Islet precursor cell (in vitro differentiated cells): ENCODE results near the gene UMAD1.

Experiments used
- DNase-seq: peaks from one replicate; pipeline ENCODE4 v3.0.0-alpha.2; 2018

Gene UMAD1

DNA sequence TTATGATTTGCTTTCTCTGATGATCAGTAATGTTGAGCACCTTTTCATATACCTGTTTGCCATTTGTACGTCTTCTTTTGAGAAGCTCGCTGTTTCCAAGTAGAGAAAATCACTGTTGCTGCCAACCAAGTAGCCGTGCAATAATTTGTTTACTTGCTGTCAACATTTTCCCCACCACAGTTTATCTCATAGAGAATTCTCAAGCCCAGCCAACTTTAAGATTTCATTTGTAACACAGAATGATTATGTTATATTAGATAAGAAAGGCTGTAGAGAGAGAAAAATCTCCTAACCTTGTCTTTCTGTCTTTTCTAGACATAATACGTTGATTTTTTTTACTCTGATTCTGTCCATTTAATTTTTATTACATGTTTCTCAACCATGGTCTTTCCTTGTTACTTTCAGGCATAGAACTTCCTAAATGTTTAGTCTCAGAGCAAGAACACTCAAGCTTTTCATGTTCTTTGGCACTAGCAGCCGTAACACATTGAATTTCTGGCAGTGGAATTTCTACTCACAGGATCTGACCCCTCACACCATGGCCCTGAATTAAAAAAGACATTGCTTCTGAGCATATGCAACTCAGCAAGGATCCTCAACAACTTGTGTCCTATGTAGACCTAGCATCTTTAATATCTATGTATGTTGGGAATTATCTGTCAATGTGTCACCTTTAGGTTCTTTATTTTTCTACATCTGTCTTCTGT lies 54.7 kb downstream of the UMAD1 start:
- DNase-seq, result no peak

DNA sequence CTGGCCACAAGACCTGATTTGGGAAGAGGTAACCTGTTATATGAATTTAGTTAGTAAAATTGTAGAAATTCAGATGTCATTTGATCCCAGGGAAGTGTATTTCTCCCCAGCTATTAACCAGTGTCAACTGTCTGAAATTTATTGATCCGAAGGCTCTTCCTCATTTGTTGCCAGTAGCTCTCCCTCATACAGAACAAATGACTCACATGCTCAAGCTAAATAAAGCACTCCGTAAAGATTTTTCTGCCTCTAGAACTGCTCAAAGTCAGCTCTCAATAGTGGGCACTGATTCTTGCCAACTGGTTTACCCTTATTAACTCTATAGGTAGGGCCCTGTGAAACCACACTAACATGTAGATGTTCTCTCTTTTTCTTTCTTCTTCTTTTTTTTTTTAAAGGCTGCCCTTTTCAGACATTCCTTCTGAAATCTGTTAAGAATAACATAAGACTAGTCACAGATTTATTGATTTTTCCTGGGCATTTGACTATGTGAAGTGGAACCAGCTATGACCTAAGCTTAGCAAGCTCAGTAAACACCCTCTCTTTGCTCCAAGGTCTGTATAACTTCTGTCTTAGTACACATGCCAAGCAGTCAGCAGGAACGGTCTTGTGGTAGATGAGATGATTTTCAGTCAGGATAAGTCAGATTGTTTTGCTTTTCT lies 56.0 kb downstream of the UMAD1 start:
- no peak for DNase-seq

GRCh38 chr7:7698930-7699329 lies 58.4 kb downstream of the UMAD1 start:
- no peak for DNase-seq

DNA sequence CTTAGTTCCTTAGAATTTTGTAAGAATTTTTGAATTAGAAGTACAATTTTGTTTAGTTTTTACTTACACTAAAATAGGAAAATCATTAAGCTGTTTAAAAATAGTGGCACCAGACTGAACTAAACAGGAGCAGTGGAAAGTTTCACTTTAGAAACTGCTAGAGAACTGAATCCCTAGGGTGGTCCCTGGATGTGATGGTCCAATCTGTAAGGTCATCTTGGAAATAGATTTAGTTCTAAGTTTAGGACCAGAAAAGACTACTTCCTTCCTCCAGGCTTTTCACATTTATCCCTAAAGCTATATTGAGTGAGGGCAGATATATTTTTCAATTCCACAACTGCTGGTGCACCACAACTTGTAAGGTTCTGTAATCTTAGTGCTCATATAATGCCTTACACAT lies 58.8 kb downstream of the UMAD1 start:
- no peak for DNase-seq

DNA sequence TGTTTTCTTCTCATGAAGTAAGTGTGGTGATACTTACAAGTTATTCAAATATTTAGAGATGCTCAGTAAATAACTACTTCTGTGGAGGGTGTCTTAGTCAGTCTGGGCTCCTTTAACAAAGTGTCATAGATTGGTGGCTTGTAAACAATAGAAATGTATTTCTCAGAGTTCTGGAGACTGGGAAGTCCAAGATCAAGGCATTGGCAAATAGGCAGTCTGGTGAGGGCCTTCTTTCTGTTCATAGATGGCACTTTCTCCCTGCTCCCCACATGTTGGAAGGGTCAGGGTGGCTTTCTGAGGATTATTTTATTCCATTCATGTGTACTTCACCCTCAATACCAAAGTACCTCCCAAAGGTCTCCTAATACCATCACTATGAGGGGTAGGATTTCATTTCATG lies 59.4 kb downstream of the UMAD1 start:
- no peak for DNase-seq

DNA sequence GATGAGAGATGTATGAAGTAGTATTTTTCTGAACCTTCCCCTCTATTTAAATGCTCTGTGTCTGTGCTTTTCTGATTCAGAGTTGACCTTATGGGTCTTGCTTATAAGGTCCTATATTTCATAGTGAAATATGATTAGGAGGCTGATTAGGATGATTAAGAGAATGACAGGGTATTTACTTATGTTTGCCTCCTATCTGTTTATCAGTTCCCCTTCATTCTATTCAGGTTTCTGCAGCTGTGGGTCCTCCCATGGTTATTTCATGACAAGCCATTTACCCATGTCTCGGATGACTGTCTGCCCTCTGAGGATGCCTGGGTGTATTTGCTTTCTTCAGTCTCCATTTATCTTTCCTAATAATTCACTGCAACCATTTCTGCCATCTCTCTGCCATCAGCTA lies 61.0 kb downstream of the UMAD1 start:
- no peak for DNase-seq

DNA sequence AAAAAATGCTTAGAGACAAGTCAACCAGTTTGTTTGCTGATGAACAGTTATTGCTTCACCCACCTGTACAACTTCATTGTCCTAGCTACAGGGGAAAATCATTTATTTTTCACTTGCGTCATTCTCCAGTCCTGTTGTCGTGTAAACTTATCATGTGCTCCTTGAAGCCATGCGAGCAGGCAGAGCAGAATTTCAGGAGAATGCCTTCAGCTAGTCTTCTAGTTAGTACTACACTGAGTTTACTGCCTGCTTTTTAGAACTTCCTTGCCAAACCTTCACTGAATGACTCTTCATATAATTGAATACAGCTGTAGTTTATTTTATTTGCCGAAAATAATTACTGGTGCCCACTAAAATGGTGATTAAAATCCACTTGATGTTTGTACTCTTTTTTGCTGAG lies 62.3 kb downstream of the UMAD1 start:
- DNase-seq, result no peak

- no peak for DNase-seq
These were observed 62.9 kb downstream of the UMAD1 start for GRCh38 chr7:7703427-7703826.

- DNase-seq, result no peak
These were observed 64.3 kb downstream of the UMAD1 start for GRCh38 chr7:7704867-7705266.

- no peak for DNase-seq
These were observed 64.8 kb downstream of the UMAD1 start for GRCh38 chr7:7705318-7705717.

- no peak for DNase-seq
These were observed 65.6 kb downstream of the UMAD1 start for GRCh38 chr7:7706101-7706511.

DNA sequence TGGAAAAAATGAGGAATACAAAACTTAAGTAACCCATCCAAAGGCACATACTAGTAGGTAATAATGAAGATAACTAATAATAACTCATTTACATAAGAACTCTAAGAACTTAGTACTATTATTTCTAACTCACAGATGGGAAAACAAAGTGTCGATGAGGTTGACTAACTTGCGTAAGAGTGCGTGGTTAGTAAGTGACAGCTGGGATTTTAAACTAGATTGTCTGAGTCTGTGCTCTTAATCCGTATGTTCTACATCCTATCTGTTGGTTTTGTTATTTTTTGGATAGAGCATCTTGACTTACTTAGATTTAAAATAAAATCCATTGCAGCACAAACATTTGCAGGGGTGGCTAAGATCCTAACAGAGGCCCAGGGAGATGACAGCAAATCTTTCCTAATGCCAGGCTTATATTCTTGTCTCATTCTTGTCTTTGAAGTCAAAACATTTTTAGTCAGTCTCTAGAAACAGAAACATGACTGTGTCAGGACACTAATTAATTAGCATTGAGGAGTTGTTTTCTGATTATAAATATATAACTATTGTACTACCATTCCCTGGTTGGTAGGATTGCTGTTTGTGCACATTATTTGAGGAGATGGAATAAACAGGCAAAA lies 66.1 kb downstream of the UMAD1 start:
- no peak for DNase-seq

- no peak for DNase-seq
These were observed 66.7 kb downstream of the UMAD1 start for GRCh38 chr7:7707246-7707645.

- peak; percentile 67 for DNase-seq
These were observed 67.3 kb downstream of the UMAD1 start for GRCh38 chr7:7707806-7708205.

DNA sequence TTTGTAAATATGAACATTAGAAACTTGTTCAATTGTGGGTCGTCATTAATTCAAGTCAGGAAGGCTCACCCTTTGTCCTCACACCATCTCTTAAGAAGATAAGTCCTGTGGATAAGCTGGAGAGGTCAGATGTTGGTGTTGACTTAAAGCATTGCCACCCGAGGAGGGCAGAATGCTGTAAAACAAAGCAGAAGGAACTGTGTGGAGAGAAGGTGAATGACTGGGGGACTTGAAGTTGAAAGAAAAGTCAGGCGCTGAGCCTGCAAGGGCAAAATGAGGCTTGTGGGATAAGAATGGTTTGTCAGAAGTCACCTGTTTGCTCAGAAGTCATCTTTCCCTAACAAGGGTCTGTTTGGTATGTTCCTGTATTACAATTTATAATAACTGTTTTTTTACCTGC lies 68.7 kb downstream of the UMAD1 start:
- DNase-seq, result peak; percentile 61

DNA sequence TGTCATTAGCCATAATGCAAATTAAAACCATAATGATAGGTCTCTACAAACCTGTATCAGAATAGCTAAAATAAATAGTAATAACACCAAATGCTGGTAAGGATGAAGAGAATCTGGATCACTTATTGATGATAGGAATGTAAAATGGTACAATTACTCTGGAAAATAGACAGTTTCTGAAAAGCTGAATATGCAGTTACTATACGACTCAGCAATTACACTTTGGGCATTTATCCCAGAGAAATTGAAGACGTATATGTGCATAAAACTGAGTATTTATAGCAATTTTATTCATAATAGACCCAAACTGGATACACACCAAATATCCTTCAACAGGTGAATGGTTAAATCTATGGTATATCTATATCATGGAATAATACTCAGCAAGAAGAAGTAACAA lies 69.9 kb downstream of the UMAD1 start:
- no peak for DNase-seq

- no peak for DNase-seq
These were observed 73.2 kb downstream of the UMAD1 start for GRCh38 chr7:7713730-7714129.

GRCh38 chr7:7718492-7718891 lies 77.9 kb downstream of the UMAD1 start, which contains the start of gene RPA3:
RPA3 (minus strand) TSS chr7:7718607; CDS start chr7:7640418, 78,189 bp downstream.
- no peak for DNase-seq

- DNase-seq, result no peak
These were observed 78.7 kb downstream of the UMAD1 start for GRCh38 chr7:7719236-7719635.

DNA sequence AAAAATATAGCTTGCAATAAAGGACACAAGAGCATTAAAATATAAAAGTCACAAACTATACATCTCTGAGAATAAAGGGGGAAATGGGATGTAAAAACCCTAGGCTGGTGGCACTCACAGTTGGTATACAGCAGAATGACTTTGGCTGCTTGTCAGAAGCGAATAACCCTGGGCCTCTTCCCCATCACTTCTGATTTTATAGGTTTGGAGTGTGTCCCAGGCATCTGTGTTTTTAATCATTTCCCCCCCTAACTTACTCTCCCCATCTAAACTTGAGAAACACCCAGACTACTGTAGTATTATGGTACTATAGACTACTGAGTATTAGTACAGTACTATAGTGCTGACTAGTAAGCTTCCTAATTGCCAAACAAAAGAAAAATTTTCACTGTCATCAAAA lies 79.6 kb downstream of the UMAD1 start:
- no peak for DNase-seq

- DNase-seq, result no peak
These were observed 80.4 kb downstream of the UMAD1 start for GRCh38 chr7:7720750-7721621.

- no peak for DNase-seq
These were observed 91.2 kb downstream of the UMAD1 start for GRCh38 chr7:7731732-7732131.

- DNase-seq, result no peak
These were observed 92.2 kb downstream of the UMAD1 start for GRCh38 chr7:7732621-7733281.
